Upper lobe of right lung (tissue), 1 donor: ENCODE results near the gene ARHGAP6. TPM values are rescaled to one million over a fixed set of nuclear protein-coding genes. Genes with fewer than 3 reads are reported as not detected.

Source experiments
- ATAC-seq: fragments of 200-7000 bp; cut with Tn5 transposase; one replicate; pipeline ENCODE4 v1.9.1; 2020; ENCODE audit warnings: mild to moderate bottlenecking, moderate library complexity
- DNase-seq: peaks from one replicate; pipeline ENCODE4 v3.0.0-alpha.2; 2020
- H3K27ac ChIP-seq: fragments of 200-600 bp; one replicate; pipeline ENCODE4 v1.8.0; 2022
- H3K27me3 ChIP-seq: fragments of 200-600 bp; one replicate; pipeline ENCODE4 v1.8.0; 2022; ENCODE audit warnings: mild to moderate bottlenecking
- H3K36me3 ChIP-seq: fragments of 200-600 bp; one replicate; pipeline ENCODE4 v1.8.0; 2022
- H3K4me1 ChIP-seq: fragments of 200-600 bp; one replicate; pipeline ENCODE4 v1.8.0; 2022
- H3K4me3 ChIP-seq: fragments of 200-600 bp; one replicate; pipeline ENCODE4 v1.8.0; 2022; ENCODE audit warnings: mild to moderate bottlenecking
- H3K9me3 ChIP-seq: fragments of 200-600 bp; one replicate; pipeline ENCODE4 v1.8.0; 2022
- CTCF ChIP-seq: fragments of 200-600 bp; IDR thresholded peaks from one replicate; pipeline ENCODE4 v1.8.0; 2022; ENCODE audit warnings: antibody characterized with exemption
- intact Hi-C: fragments of 100-400 bp; cut with DNase I; formaldehyde crosslinking; loops from one replicate; pipeline ENCODE4 v1.11.0; 2022
- total RNA-seq: library from RNA; stranded (reverse); fragmentation: NEBNext Ultra II Directional; extraction: Animal tissue kit (Norgen Biotek cat#: 25700); gene quantifications from one replicate; pipeline ENCODE4 v1.2.1, GENCODE V29; 2021
- donor health status: DM: no; HTN: yes; CAD: no; lungs with severe emphysema.

ARHGAP6 gene
- total RNA-seq, 1 donor from 2014 or later = 17.1 TPM

- no peak overlapping the region for H3K27ac ChIP-seq
- no peaks in the 10 kb centered on the region for H3K27me3 ChIP-seq
- ATAC-seq = no peak
These were observed 259.5 kb downstream of the ARHGAP6 start for GRCh38 chrX:11406109-11406765.

DNA sequence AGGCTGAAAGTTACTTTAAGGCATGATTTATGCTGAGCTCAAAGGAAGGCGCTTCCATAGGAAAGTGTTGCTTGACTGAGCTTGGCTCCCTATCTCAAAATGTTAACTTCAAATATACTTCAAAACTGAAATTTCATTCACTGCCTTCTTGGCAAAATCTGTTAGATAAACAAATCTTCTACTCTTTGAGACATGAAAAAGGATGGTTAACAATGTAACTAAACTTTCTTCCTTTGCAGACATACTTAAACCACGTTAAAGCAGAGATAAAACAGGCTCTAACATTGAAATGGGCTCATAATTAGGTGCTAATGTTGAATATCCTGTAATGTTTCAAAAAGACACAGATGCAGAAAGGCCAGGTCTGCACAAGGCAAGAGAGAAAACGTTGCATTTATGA, 262.1 kb downstream of the ARHGAP6 start:
- no peak for DNase-seq
- intact Hi-C loops = no loop called here
- Histone ChIP-seq H3K27me3 (no peaks in the 10 kb centered on the region), H3K27ac (no peak overlapping the region), H3K36me3 (no peaks in the 10 kb centered on the region), H3K9me3 (no peaks in the 10 kb centered on the region), H3K4me3 (no peak overlapping the region), H3K4me1 (no peaks in the 10 kb centered on the region)
- no peak for TF ChIP-seq CTCF
- no peak for ATAC-seq

More at GRCh38 chrX:11406109-11406765, 259.5 kb downstream of the ARHGAP6 start:
- Histone ChIP-seq H3K4me1 (no peaks in the 10 kb centered on the region), H3K9me3 (no peaks in the 10 kb centered on the region), H3K4me3 (no peak overlapping the region), H3K36me3 (no peaks in the 10 kb centered on the region)
- no peak for DNase-seq
- TF ChIP-seq CTCF = no peak
- intact Hi-C loops = no loop called here

DNA sequence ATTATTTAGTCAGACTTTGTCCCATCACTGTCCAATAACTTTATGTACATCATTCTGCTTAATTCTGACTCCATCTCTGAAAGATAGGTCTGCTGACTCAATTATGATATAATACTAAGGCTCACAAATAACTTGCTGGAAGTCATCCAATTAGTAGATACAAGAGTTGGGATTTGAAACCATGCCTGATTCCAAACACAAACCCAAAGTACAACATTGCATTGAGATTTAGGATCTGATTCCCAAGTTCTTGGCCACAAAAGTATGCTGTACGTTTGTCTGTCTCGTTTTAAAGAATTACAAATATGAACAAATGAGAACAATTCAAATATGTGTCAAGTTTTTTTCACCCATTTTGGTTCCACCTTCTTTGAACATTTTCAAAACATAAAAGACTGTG, 263.8 kb downstream of the ARHGAP6 start:
- no peak overlapping the region for H3K4me3 ChIP-seq
- no peak overlapping the region for H3K27ac ChIP-seq
- H3K36me3 ChIP-seq = no peaks in the 10 kb centered on the region
- H3K9me3 ChIP-seq = no peaks in the 10 kb centered on the region
- H3K27me3 ChIP-seq = no peaks in the 10 kb centered on the region
- no peaks in the 10 kb centered on the region for H3K4me1 ChIP-seq
- TF ChIP-seq CTCF = no peak
- intact Hi-C loops = no loop called here
- no peak for DNase-seq
- ATAC-seq = no peak

GRCh38 chrX:11399489-11400094, 266.1 kb downstream of the ARHGAP6 start:
- H3K36me3 ChIP-seq = no peaks in the 10 kb centered on the region
- no peaks in the 10 kb centered on the region for H3K9me3 ChIP-seq
- no peaks in the 10 kb centered on the region for H3K4me1 ChIP-seq
- no peaks in the 10 kb centered on the region for H3K27me3 ChIP-seq
- H3K27ac ChIP-seq = no peak overlapping the region
- no peak for DNase-seq
- intact Hi-C loops = no loop called here
- TF ChIP-seq CTCF = no peak
- H3K4me3 ChIP-seq = no peak overlapping the region
- no peak for ATAC-seq

DNA sequence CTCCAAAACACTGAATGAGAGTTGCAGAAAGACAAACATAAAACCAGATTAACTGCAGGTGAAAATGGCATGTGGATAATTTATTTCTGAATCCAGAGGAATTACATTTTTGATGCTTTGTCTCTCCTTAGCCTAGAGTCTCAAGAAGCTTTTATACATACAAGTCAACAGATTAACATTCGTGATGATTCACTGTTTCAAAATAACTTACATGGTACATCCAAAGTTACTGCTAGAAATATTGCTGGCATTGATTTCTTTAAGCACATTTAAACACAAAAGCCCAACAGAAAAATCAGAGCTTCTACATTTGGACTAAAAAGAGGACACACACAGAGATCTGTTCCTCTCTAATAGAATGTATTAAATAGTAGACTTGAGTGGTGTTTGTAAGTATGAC, 266.9 kb downstream of the ARHGAP6 start:
- DNase-seq = no peak
- intact Hi-C loops = no loop called here
- no peak overlapping the region for H3K27ac ChIP-seq
- no peak for TF ChIP-seq CTCF
- H3K36me3 ChIP-seq = no peaks in the 10 kb centered on the region
- no peaks in the 10 kb centered on the region for H3K9me3 ChIP-seq
- no peak overlapping the region for H3K4me3 ChIP-seq
- no peaks in the 10 kb centered on the region for H3K4me1 ChIP-seq
- ATAC-seq = no peak
- H3K27me3 ChIP-seq = no peaks in the 10 kb centered on the region
